RWPE2 (cell line): Measurements from ENCODE around the gene CFAP44.

Experiments
- ATAC-seq: fragments of 200-7000 bp; cut with Tn5 transposase; 3 replicates; pipeline ENCODE4 v1.9.1; 2021; ENCODE audit warnings: low read depth
- DNase-seq: peaks from one replicate; pipeline ENCODE4 v3.0.0-alpha.2; 2020; ENCODE audit warnings: low spot score
- H3K27ac ChIP-seq: fragments of 450-650 bp; 2 replicates; pipeline ENCODE4 v1.5.1; 2017; ENCODE audit warnings: mild to moderate bottlenecking; ENCODE audit not compliant: poor library complexity, severe bottlenecking
- H3K27me3 ChIP-seq: fragments of 250-450 bp; sonication (Bioruptor Pico); 2 replicates; pipeline ENCODE4 v1.5.1; 2021; ENCODE audit warnings: mild to moderate bottlenecking, moderate library complexity; ENCODE audit not compliant: insufficient read depth, poor library complexity, severe bottlenecking
- H3K36me3 ChIP-seq: fragments of 250-450 bp; sonication (Bioruptor Pico); 2 replicates; pipeline ENCODE4 v1.5.1; 2020; ENCODE audit warnings: low read depth, mild to moderate bottlenecking, moderate library complexity
- H3K4me1 ChIP-seq: fragments of 250-450 bp; sonication (Bioruptor Pico); 2 replicates; pipeline ENCODE4 v1.5.1; 2021; ENCODE audit warnings: mild to moderate bottlenecking, moderate library complexity; ENCODE audit not compliant: insufficient read depth, poor library complexity, severe bottlenecking
- H3K4me3 ChIP-seq: fragments of 250-450 bp; sonication (Bioruptor Pico); 2 replicates; pipeline ENCODE4 v1.5.1; 2021; ENCODE audit warnings: mild to moderate bottlenecking, moderate library complexity; ENCODE audit not compliant: severe bottlenecking
- H3K9me3 ChIP-seq: fragments of 250-450 bp; sonication (Bioruptor Pico); 2 replicates; pipeline ENCODE4 v1.5.1; 2021; ENCODE audit warnings: mild to moderate bottlenecking, moderate library complexity; ENCODE audit not compliant: severe bottlenecking
- TF ChIP-seq, protein P1 (sequence below): fragments of 450-650 bp; IDR thresholded peaks from one replicate; pipeline ENCODE4 v1.5.1; 2017; ENCODE audit warnings: mild to moderate bottlenecking, moderate library complexity; ENCODE audit not compliant: poor library complexity, severe bottlenecking

Gene CFAP44

DNA sequence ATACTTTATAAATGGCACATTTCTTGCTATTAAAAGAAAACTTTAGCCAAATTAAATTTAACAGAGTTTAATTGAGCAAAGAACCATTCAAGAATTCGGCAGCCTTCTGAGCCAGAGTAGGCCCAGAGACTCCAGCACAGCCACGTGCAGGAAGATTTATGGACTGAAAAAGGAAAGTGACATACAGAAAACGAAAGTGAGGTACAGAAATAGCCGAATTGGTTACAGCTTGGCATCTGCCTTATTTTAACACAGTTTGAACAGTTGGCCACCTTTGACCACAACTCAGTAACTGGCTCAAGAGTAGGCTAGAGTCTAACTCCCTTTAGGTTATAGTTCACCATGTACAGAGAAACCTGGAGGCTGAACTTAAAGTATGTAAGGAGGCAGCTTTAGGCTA lies 17.6 kb downstream of the CFAP44 start:
- DNase-seq (no peak), ATAC-seq (no peak)
- Histone ChIP-seq H3K27ac (no peak overlapping the region), H3K4me1 (no peaks in the 10 kb centered on the region), H3K4me3 (no peak overlapping the region), H3K9me3 (no peaks in the 10 kb centered on the region), H3K36me3 (peaks cover 19% of the 10 kb centered on the region), H3K27me3 (no peaks in the 10 kb centered on the region)
- TF ChIP-seq, protein P1, sequence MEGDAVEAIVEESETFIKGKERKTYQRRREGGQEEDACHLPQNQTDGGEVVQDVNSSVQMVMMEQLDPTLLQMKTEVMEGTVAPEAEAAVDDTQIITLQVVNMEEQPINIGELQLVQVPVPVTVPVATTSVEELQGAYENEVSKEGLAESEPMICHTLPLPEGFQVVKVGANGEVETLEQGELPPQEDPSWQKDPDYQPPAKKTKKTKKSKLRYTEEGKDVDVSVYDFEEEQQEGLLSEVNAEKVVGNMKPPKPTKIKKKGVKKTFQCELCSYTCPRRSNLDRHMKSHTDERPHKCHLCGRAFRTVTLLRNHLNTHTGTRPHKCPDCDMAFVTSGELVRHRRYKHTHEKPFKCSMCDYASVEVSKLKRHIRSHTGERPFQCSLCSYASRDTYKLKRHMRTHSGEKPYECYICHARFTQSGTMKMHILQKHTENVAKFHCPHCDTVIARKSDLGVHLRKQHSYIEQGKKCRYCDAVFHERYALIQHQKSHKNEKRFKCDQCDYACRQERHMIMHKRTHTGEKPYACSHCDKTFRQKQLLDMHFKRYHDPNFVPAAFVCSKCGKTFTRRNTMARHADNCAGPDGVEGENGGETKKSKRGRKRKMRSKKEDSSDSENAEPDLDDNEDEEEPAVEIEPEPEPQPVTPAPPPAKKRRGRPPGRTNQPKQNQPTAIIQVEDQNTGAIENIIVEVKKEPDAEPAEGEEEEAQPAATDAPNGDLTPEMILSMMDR, result no peak

DNA sequence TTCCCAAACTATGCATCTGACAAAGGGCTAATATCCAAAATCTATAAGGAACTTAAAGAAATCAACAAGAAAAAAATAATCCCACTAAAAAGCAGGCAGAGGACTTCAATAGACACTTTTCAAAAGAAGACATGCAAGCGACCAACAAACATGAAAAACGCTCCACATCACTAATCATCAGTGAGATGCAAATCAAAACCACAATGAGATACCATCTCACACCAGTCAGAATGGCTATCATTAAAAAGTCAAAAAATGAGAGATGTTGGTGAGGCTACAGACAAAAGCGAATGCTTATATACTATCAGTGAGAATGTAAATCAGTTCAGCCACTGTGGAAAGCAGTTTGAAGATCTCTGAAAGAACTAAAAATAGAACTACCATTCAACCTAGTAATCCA lies 20.2 kb downstream of the CFAP44 start:
- ATAC-seq (no peak), DNase-seq (no peak)
- peaks cover 23% of the 10 kb centered on the region for H3K36me3 ChIP-seq
- no peak overlapping the region for H3K27ac ChIP-seq
- no peaks in the 10 kb centered on the region for H3K4me1 ChIP-seq
- H3K27me3 ChIP-seq, result no peaks in the 10 kb centered on the region
- no peaks in the 10 kb centered on the region for H3K9me3 ChIP-seq
- TF ChIP-seq, protein P1, result no peak
- H3K4me3 ChIP-seq, result no peak overlapping the region

GRCh38 chr3:113409676-113410075 lies 31.6 kb downstream of the CFAP44 start:
- DNase-seq, result no peak
- Histone ChIP-seq H3K27ac (no peak overlapping the region), H3K36me3 (no peaks in the 10 kb centered on the region), H3K27me3 (no peaks in the 10 kb centered on the region), H3K4me1 (no peaks in the 10 kb centered on the region), H3K4me3 (no peak overlapping the region), H3K9me3 (peaks cover 4% of the 10 kb centered on the region)
- no peak for ATAC-seq
- TF ChIP-seq, protein P1, result no peak

DNA sequence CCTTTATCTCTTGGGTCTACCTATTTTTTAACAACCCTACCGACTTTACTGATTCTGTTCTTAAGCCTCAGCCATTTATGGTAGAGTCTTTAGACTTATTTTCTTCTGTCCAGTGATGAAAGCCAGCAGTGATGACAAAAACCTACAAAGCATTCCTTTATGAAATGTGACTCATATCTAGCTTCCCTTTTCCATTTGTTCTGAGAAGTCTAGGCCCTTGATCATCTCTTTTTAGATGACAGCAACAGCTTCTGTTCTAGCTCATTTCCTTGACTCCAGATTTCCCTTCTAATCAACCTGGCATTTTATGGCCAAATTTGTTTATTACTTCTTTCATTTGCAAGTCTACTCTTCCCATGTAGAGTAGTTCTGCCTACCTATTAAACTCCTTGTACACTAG lies 36.1 kb downstream of the CFAP44 start:
- no peaks in the 10 kb centered on the region for H3K4me1 ChIP-seq
- no peak overlapping the region for H3K4me3 ChIP-seq
- TF ChIP-seq, protein P1, result no peak
- H3K27ac ChIP-seq, result no peak overlapping the region
- DNase-seq, result no peak
- ATAC-seq, result no peak
- no peaks in the 10 kb centered on the region for H3K27me3 ChIP-seq
- H3K9me3 ChIP-seq, result no peaks in the 10 kb centered on the region
- H3K36me3 ChIP-seq, result no peaks in the 10 kb centered on the region

DNA sequence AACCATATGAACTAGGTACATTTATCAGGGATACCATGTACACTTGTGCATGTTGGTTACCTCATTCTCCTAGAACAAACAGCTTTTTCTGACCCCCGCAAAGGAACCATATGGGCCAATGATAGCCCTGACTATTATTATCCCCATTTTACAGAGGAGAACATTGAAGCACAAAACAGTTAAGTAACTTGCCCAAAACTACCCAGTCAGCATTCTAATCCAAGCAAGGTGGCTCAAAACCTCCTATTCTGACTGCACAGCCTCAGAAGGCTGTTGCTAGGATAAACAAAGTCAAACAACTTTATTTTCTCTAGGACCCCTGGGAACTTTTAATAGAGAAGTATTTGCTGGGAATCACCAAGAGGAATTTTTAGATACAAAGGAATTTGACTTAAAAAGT lies 36.7 kb downstream of the CFAP44 start:
- Histone ChIP-seq H3K4me3 (no peak overlapping the region), H3K9me3 (no peaks in the 10 kb centered on the region), H3K36me3 (no peaks in the 10 kb centered on the region), H3K27ac (no peak overlapping the region), H3K4me1 (no peaks in the 10 kb centered on the region), H3K27me3 (no peaks in the 10 kb centered on the region)
- ATAC-seq, result no peak
- DNase-seq, result no peak
- TF ChIP-seq, protein P1, result no peak
